ENCODE results near the gene SMTNL1.

DNA sequence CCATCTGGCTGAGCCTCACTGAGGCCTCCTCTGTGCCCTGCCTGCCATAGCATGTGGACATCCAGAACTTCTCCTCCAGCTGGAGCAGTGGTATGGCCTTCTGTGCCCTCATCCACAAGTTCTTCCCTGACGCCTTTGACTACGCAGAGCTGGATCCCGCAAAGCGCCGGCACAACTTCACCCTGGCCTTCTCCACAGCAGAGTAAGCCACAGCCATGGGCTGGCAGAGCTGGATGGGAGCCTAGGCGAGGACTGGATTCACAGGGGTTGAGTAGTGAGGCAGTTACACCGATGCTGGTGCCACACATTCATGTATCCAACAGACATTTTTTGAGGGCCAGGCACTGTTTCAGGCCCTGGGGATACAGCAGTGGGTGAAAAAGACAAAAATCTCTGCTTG, 9.1 kb downstream of the SMTNL1 start:
- TF ChIP-seq EZH2phosphoT487 (IDR thresholded peaks at IDR 0.05; ENCODE audit: low read length) (no peak), EZH2 (optimal IDR thresholded peaks at IDR 0.05; ENCODE audit: low read depth, low read length) (no peak)
- TF ChIP-seq, protein P1, sequence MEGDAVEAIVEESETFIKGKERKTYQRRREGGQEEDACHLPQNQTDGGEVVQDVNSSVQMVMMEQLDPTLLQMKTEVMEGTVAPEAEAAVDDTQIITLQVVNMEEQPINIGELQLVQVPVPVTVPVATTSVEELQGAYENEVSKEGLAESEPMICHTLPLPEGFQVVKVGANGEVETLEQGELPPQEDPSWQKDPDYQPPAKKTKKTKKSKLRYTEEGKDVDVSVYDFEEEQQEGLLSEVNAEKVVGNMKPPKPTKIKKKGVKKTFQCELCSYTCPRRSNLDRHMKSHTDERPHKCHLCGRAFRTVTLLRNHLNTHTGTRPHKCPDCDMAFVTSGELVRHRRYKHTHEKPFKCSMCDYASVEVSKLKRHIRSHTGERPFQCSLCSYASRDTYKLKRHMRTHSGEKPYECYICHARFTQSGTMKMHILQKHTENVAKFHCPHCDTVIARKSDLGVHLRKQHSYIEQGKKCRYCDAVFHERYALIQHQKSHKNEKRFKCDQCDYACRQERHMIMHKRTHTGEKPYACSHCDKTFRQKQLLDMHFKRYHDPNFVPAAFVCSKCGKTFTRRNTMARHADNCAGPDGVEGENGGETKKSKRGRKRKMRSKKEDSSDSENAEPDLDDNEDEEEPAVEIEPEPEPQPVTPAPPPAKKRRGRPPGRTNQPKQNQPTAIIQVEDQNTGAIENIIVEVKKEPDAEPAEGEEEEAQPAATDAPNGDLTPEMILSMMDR (IDR thresholded peaks at IDR 0.05; ENCODE audit: low read length) = no peak

Data from MM.1S (cell line).